Cerebellar nuclear complex (tissue), 1 donor: ENCODE results near the gene CDC25B.
"Not testable (repeated sequence)": the region's sequence is repeated elsewhere in the genome, so short reads cannot be mapped to it uniquely, and the experiment has no call there.

ENCODE experiments used
- DNase-seq, 2 experiments: peaks; one replicate each; lab custom pipeline; 2025; lab: John Stamatoyannopoulos, UW

Gene CDC25B

DNA sequence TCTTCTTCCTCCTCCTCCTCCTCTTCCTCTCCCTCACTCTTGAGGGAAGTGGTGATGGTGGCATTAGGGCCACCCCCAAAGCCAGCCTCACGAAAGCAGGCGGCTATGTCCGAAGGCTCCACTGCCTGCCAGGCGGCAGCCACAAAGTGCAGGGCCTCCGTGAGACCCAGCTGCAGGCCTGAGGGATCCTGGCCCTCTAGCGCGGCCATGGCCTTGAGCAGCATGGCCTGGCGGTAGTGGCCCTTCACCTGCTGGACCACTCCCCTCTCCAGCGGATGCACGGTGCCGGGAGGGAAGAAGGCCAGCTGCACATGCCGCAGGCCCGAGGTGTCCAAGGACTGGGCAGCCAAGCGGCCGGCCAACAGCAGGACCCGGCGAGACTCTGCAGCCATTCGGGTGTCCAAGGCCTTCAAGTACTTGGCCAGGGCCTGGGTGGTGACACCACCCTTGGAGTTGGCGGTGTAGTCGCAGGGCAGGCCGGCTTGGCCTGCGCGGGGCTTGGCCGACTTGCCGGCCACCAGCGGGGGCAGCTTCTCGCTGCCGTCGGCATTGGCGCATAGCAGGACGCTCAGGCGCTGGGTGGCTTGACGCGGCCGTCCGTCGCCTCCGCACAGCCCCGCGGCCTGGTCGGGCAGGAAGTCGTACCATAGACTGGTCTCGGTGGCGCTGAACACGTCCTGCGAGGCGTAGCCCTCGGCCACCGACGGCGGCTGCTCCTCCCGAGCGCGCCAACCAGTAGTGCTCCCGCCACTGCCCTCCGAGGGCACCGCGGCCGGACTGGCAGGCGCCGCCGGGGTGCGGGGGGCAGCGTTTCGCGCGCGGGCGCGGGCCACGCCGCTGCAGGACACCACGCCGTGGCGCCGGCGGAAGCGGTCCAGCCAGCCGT is 10.6 kb upstream of the CDC25B start:
- no peak for DNase-seq

DNA sequence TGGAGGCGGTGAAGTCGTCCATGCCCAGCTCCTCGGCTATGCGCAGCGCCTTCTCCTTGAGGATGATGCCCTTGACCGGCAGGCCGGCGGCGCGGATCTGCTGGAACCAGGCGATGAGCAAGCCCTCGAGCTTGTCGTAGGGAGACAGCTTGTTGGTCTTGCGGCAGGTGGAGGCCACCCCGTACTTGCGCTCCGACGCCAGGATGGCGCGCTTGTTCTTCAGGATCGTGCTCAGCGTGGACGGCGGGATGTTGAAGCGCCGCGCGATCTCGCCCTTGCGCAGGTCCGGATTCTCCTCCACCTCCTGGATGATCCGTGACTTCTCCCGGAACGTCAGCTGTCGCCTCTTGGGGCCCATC is 10.0 kb upstream of the CDC25B start:
- no peak for DNase-seq

DNA sequence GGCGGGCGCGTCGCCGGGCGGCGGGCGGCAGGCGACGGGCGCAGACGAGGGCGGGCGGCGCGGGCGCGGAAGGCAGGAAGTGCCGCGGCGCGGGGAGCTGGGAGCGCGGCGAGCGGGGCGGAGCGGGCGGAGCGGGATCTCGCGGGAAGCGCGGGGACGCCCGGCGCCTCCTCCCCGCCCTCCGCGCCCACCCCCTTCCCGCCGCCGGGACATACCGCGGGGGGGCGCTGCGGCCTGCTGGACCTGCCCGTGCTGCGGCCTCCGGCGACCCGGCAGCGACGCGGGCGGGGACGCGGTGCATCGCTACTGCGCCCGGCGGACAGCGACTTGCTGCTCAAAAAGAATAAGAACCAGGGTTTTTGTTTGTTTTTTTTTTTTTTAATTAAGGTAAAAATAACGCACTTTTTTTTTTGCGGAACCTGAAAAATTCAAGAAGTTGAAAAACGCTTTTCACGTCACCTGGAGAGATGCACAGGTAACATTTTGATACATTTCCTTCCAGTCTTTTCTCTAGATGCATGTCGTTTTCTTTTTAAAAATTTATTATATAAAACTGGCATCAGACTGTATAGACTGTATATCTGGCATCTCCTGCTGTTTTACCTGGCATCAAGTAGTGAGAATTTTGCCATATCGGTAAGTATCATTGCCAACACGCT is 9.3 kb upstream of the CDC25B start, which contains the start of gene CENPB:
TSS of gene CENPB (minus strand) at position 76 of the 659 bp plus-strand sequence. CDS start 257 bp downstream, outside the sequence.
- DNase-seq, result peak in 1 of 2 experiments; percentile 25

DNA sequence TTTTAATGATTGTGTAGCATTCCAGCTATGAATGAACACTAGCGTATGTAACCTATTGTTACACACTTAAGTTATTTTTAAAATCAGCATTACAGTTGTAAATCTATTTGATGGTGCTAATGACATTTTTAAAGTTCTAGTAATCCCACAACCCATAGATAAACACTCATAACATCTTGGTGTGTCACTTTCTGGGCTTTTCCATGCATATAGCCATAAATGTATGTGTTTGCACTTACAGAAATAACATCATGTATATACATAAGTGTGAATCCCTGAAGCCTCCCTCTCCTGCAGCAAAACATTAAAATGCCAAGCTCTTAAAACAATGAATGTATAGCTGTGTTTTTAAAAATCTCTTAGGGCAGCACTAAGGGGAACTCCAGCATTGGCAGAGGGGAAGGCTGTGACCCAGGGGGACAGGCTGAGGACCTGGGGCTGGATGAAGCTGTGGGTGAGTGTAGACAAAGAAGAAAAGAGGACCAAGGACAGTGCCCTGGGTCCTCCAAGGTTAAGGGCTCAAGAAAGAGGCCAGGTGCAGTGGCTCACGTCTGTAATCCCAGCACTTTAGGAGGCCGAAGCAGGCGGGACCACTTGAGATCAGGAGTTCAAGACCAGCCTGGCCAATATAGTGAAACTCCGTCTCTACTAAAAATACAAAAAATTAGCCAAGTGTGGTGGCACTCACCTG is 8.6 kb upstream of the CDC25B start:
- DNase-seq, result no peak

DNA sequence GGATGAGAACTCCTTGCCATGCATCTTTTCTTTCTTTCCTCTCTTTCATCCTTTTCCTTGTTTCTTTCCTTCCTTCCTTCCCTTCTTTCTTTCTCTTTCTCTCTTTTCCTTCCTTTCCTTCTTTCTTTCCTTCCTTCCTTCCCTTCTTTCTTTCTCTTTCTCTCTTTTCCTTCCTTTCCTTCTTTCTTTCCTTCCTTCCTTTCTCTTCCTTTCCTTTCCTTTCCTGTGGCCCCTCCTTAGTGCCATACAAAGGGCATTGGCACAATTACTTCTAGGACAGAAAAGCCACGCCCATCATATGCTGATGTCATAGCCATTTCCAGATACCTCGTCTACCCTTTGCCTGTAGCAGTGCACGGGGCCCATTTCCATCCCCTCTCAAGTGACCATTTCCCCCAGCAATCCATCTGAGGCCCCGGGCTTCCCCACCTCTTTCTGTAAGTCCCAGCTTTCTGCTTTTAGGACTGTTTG is 7.4 kb upstream of the CDC25B start:
- no peak for DNase-seq

DNA sequence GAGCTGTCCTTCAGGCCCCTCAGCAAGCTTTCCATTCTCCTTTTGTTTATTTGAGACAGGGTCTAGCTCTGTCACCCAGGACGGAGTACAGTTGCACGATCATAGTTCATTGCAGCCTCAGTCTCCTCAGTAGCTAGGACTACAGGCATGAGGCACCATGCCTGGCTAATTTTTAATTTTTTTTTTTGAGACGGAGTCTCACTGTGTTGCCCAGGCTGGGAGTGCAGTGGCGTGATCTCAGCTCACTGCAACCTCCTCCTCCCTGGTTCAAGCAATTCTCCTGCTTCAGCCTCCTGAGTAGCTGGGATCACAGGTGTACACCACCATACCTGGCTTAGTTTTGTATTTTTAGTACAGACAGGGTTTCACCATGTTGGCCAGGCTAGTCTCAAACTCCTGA is 6.9 kb upstream of the CDC25B start:
- not testable (repeated sequence) for DNase-seq

DNA sequence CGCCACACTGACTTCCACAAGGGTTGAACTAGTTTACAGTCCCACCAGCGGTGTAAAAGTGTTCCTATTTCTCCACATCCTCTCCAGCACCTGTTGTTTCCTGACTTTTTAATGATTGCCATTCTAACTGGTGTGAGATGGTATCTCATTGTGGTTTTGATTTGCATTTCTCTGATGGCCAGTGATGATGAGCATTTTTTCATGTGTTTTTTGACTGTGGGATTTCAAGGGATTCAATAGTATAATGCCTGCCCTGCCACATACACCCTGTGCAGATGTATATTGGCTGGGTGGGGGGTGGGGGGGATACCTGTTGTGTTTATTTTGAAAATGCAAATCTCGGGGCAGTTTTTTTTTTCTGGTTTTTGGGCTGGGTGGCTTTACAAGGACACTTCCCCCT is 1.9 kb upstream of the CDC25B start:
- not testable (repeated sequence) for DNase-seq

DNA sequence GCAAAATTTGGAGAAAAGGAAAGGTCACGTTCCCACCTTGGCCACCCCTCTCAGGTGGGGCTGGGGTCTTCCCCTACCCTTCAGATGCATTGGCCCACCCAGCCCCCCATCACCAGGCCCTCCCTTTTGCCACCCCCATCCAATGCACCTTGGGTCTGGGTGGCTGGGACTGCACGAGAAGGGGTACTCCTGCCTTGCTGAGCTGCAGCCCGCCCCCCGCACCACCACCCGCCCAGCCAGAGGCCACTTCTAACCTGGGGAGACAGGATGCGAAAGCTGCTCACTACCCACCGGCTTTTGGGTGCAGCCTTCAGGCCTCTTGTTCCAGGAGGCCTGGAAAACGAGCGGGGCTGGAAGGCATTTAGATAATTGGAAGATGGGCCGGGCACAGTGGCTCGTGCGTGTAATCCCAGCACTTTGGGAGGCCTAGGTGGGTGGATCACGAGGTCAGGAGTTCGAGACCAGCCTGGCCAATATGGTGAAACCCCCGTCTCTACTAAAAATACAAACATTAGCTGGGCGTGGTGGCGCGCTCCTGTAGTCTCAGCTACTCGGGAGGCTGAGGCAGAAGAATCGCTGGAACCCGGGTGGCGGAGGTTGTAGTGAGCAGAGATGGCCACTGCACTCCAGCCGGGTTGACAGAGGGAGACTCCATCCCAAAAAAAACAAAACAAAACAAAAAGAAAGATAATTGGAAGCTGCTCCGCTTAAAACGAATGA is 1.2 kb upstream of the CDC25B start:
- no peak for DNase-seq

DNA sequence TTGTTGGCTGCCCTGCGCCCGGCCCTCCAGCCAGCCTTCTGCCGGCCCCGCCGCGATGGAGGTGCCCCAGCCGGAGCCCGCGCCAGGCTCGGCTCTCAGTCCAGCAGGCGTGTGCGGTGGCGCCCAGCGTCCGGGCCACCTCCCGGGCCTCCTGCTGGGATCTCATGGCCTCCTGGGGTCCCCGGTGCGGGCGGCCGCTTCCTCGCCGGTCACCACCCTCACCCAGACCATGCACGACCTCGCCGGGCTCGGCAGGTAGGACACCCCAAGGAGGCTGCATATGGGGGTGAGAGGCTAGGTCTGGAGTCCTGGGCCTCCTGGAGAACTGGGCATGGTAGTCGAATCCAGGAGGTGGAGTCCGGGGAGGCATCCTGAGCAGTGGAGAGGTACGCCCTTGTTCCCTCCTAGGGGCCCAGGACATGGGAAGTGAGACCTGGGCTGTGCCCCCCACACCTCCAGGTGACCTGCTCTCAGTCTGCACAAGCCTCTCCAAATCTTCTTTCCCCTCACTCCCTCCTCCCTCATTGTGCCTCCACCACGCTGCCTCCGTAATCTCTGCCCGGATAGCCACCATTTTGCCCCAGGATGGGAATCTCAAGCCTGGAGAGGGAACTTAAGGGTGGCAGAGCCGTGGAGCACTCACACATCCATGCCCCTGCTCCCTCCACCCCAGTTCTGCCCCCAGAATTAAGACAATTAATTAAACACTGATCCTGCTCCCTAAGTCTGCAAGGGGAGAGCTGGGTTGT is 541 bp downstream of the CDC25B start:
- DNase-seq, result no peak

DNA sequence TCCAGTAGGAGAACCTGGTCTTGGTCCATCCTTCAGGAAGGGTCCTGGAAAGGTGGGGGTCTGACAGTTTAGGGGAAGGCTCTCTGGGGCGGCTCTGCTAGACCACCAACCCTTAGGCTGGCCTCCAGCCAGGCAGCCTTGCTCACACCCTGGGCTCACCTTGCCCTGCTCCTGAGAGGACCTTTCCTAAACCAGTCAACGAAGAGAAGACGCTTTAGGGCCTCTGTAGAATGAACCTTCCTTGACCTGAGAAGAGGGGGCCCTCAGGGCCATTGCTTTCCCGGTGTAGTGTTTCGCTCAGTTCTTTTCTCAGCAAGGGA is 1.1 kb downstream of the CDC25B start:
- no peak for DNase-seq

DNA sequence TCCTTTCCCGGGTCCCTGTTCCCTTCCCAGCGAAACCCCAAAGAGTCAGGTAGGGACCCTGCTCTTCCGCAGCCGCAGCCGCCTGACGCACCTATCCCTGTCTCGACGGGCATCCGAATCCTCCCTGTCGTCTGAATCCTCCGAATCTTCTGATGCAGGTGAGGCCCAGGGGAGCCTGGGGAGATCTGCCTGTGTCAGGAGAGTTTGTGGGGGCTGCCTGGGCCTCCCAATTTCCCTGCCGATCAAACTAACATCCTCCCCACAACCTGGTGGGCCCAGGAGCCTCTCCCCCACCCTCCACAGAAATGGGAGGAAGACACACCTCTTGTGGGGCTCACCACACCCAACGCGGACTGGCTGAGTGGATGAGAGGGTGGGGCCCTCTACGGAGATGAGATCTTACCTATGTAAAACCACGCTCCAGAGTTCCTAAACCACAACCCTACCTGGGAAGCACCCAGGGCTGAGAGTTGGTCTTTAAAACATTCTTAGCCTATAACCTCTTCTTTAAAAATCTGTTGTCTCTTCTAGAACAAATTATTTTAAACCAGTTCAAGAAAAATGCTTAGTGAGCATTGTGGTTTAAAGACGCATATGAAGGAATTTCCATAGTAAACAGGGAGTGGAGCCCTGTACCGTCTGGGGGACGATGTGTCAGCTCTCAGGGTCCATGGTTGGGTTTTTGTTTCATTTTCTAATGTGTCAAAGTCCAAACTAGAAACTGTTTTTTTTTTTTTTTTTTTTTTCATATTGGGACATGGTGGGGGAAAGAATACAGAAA is 1.7 kb downstream of the CDC25B start:
- DNase-seq, result no peak

DNA sequence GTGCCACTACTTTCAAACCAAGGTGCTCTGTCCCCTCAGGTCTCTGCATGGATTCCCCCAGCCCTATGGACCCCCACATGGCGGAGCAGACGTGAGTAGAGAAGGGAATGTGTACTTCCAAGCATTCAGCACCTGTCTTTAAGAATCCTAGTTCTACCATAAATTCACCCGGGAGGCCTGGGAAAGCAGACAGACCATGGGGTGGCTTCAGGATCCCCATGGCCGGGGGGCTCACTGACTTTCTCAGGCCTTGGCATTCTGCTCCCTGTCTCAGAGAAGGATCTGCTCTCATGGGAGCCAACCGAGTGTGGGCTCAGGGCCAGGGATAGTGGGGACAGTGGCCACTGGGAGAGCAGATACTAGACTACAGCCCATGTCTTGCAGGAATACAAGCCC is 2.3 kb downstream of the CDC25B start:
- DNase-seq, result no peak

DNA sequence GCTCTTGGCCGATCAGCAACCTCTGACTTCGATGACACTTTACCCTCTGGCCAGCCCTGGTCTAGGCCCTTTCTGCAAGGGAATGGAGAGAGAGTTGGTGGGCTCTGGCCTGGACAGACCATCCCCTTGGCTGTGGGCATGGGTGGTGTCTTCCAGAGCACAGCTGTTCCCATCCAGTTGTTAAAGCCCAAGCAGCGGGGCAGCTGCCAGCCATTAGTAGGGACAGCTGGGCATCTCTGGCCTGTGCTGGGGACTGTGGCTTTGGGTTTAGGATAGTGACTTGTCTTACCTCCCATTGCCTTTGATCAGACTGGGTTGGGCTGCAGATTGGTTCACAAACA is 2.8 kb downstream of the CDC25B start:
- no peak for DNase-seq

DNA sequence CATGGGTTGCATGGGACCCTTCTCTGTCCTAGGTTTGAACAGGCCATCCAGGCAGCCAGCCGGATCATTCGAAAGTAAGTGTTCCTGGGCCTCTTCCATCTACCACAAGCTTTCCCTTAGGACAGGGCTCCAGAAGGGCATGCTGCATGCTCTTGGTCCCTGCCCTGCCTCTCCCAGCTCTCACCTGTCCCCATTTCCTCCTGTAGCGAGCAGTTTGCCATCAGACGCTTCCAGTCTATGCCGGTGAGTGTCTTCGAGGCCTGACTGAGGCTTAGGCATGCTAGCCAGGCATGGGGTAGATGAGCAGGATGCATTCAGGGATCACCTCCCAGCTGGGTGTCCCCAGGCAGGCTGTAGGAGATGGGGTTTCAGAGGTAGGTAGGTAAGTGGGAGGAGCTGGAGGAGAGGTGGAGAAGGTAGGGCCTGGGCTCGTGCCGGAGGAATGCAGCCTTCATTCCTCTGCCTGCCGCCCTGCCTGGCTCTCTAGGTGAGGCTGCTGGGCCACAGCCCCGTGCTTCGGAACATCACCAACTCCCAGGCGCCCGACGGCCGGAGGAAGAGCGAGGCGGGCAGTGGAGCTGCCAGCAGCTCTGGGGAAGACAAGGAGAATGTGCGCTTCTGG is 4.3 kb downstream of the CDC25B start:
- no peak for DNase-seq

DNA sequence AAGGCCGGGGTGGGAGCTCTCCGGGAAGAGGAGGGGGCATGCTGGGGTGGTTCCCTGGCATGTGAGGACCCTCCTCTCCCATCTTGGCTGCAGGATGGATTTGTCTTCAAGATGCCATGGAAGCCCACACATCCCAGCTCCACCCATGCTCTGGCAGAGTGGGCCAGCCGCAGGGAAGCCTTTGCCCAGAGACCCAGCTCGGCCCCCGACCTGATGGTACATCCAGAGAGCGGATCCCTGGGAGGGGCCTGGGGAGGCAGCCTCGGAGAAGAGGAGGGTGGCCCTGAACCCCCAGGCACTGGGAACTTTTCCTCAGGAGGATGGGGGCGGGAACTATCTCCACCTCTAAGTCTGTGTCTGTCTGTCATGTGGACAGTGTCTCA is 4.8 kb downstream of the CDC25B start:
- no peak for DNase-seq

DNA sequence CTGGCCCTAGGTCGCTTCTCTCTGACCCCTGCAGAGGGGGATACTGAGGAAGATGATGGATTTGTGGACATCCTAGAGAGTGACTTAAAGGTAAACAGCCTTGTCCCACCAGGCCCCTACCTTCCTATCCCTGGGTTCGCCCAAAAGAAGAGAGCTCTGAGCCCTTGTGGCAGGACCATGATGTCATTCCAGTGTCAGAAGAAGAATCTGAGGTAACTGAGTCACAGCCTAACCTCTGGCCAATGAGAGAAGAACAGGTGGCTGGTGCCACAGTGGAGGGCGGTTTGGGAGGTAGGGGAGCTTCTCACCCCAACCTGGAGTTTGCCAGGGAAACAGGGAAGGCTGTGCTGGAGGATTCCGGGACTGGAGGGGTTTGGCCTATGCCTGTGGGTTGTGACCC is 5.2 kb downstream of the CDC25B start:
- DNase-seq, result no peak

DNA sequence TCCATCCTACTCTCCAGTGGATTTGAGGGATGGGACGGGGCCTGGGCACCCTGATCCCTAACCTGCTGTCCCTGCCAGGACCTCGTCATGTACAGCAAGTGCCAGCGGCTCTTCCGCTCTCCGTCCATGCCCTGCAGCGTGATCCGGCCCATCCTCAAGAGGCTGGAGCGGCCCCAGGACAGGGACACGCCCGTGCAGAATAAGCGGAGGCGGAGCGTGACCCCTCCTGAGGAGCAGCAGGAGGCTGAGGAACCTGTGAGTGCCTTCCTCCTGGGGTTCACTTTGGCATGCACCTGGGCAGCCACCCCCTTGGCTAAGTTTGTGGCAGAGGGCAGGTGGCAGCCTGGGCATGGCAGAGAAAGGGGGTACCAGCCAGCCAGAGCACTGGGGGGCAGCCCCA is 5.7 kb downstream of the CDC25B start:
- DNase-seq, result no peak

DNA sequence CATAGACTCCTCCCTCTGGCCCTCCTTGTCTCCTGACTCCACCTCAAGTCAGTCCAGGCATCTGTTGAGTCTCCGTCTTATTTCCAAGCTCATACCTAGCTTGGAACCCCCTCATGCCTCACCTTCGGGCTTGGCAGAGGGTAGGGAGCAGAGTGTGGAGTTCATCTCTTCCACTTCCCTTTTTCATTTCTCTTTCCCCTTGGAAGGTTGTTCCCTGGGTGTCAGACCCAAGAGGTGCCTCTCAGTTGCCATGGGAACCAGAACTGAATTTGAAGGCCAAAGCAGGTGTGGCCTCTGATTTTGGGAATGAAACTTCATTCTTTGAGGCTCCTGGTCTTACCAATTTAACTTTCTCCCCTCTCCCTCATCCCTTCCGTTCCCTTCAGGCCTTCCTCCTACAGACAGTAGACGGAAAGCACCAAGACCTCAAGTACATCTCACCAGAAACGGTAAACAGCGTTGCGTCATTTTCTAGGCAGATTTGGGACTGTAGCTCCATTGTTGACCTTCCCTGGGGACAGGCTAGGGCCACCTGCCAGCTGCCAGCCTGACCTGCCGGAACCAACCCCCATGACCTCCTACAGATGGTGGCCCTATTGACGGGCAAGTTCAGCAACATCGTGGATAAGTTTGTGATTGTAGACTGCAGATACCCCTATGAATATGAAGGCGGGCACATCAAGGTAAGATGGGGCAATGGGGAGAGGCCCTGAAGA is 6.6 kb downstream of the CDC25B start:
- DNase-seq, result no peak

DNA sequence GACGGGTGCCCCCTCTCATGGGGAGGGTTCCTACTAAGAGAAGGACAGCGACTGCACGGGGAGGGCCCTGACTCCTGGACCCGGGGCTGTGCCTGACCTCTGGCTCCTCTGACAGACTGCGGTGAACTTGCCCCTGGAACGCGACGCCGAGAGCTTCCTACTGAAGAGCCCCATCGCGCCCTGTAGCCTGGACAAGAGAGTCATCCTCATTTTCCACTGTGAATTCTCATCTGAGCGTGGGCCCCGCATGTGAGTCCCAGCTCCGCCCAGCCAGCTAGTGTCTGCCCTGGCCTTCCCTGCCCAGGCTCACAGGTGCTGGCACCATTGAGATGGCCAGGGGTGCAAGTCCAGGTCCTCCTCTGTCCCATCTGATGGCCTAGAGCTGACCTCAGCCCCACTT is 7.2 kb downstream of the CDC25B start:
- no peak for DNase-seq

DNA sequence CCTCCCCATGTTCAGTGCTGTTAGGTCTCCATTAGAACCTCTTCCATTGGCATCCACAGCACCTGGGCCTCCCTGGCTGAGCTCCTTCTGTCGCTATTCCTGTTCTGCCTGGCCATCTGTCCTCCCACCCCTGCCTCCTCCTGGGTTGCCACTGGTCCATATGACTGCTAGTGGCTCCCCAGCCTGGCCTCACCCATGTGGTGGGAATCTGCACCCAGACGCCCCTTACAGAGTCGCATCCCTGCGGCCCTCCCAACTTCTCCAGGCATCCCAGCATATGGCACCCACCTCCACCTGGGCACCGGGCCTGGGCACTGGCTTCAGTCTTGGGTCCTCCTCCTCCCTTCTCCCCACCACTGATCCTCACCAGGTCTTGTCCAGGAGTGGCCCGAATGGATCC is 7.7 kb downstream of the CDC25B start:
- DNase-seq, result no peak
